KMS-11 (cell line): ENCODE data around the gene CIT.

ENCODE experiments used
- H2AFZ ChIP-seq: fragments of 200-600 bp; sonication (generic); 2 replicates; pipeline ENCODE4 v1.6.1; 2016; ENCODE audit warnings: antibody characterized with exemption, mixed run types, low read depth
- H3K27ac ChIP-seq: fragments of 200-600 bp; sonication (generic); 2 replicates; pipeline ENCODE4 v1.6.1; 2016; ENCODE audit warnings: mild to moderate bottlenecking, mixed run types
- H3K27me3 ChIP-seq: fragments of 200-600 bp; sonication (generic); 2 replicates; pipeline ENCODE4 v1.6.1; 2017; ENCODE audit warnings: mild to moderate bottlenecking, low read depth, mixed run types, moderate library complexity; ENCODE audit not compliant: insufficient read depth
- H3K36me3 ChIP-seq: fragments of 200-600 bp; sonication (generic); 2 replicates; pipeline ENCODE4 v1.6.1; 2017; ENCODE audit warnings: mild to moderate bottlenecking, mixed run types; ENCODE audit not compliant: insufficient read depth
- H3K4me1 ChIP-seq: fragments of 200-600 bp; sonication (generic); 2 replicates; pipeline ENCODE4 v1.6.1; 2016; ENCODE audit warnings: mild to moderate bottlenecking, low read depth, mixed run types; ENCODE audit not compliant: poor library complexity, severe bottlenecking
- H3K4me2 ChIP-seq: fragments of 200-600 bp; sonication (generic); 2 replicates; pipeline ENCODE4 v1.7.0; 2016; ENCODE audit warnings: mild to moderate bottlenecking, mixed run types
- H3K4me3 ChIP-seq: fragments of 200-600 bp; sonication (generic); IDR thresholded peaks from 2 replicates; pipeline ENCODE4 v1.6.1; 2017; ENCODE audit warnings: low read depth, low read length, mixed read lengths; ENCODE audit not compliant: insufficient read depth
- H3K79me2 ChIP-seq: fragments of 200-600 bp; sonication (generic); 2 replicates; pipeline ENCODE4 v1.6.1; 2016; ENCODE audit warnings: low read depth, mixed run types; ENCODE audit not compliant: insufficient read depth
- H3K9ac ChIP-seq: fragments of 200-600 bp; sonication (generic); 2 replicates; pipeline ENCODE4 v1.6.1; 2016; ENCODE audit warnings: mild to moderate bottlenecking, mixed run types
- H4K20me1 ChIP-seq: fragments of 200-600 bp; sonication (generic); 2 replicates; pipeline ENCODE4 v1.6.1; 2016; ENCODE audit warnings: mild to moderate bottlenecking, mixed run types; ENCODE audit not compliant: insufficient read depth
- TF ChIP-seq, protein P1 (sequence below): fragments of 200-600 bp; sonication (generic); conservative IDR thresholded peaks from 2 replicates; pipeline ENCODE4 v1.6.1; 2017; ENCODE audit warnings: low read depth, mild to moderate bottlenecking, antibody characterized with exemption, low read length, moderate library complexity, mixed read lengths

The CIT gene

GRCh38 chr12:119652665-119653064 is 224.5 kb downstream of the CIT start:
- Histone ChIP-seq H3K4me3 (no peak overlapping the region), H3K4me2 (no peak overlapping the region), H3K27me3 (no peaks in the 10 kb centered on the region), H3K9ac (no peak overlapping the region), H2AFZ (no peak overlapping the region), H3K36me3 (no peaks in the 10 kb centered on the region), H3K27ac (no peak overlapping the region), H3K4me1 (no peaks in the 10 kb centered on the region), H4K20me1 (no peaks in the 10 kb centered on the region), H3K79me2 (no peaks in the 10 kb centered on the region)
- TF ChIP-seq, protein P1, sequence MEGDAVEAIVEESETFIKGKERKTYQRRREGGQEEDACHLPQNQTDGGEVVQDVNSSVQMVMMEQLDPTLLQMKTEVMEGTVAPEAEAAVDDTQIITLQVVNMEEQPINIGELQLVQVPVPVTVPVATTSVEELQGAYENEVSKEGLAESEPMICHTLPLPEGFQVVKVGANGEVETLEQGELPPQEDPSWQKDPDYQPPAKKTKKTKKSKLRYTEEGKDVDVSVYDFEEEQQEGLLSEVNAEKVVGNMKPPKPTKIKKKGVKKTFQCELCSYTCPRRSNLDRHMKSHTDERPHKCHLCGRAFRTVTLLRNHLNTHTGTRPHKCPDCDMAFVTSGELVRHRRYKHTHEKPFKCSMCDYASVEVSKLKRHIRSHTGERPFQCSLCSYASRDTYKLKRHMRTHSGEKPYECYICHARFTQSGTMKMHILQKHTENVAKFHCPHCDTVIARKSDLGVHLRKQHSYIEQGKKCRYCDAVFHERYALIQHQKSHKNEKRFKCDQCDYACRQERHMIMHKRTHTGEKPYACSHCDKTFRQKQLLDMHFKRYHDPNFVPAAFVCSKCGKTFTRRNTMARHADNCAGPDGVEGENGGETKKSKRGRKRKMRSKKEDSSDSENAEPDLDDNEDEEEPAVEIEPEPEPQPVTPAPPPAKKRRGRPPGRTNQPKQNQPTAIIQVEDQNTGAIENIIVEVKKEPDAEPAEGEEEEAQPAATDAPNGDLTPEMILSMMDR = no peak

GRCh38 chr12:119649202-119649808 is 227.8 kb downstream of the CIT start:
- H4K20me1 ChIP-seq = no peaks in the 10 kb centered on the region
- no peak overlapping the region for H3K9ac ChIP-seq
- H2AFZ ChIP-seq = no peak overlapping the region
- no peak overlapping the region for H3K4me3 ChIP-seq
- H3K27me3 ChIP-seq = no peaks in the 10 kb centered on the region
- no peak overlapping the region for H3K4me2 ChIP-seq
- no peaks in the 10 kb centered on the region for H3K79me2 ChIP-seq
- TF ChIP-seq, protein P1 = peak; percentile 64
- H3K36me3 ChIP-seq = no peaks in the 10 kb centered on the region
- no peaks in the 10 kb centered on the region for H3K4me1 ChIP-seq
- H3K27ac ChIP-seq = no peak overlapping the region

DNA sequence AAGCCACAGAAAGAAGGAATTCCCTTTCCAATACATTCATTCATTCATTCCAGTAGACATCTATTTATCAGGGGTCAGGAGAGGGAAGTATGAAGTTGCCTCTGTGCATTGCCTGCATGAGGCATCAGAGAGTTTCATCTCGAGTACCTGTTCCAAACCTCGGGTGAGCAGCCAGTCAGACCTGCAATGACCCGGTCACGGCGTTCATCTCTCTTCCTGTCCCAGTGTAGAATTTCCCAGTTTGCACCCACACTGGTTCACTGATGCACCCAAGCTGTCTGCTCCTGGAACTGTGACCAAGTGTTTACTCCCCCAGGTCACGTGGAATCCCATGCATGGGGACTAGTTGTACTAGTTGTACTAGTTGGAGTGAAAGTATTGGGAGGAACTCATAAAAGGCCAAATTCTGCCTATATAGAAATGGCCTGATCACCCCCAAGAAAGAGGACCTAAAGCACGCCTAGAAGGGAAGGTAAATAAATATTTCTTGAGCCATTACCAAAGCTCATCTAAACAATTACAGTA is 231.5 kb downstream of the CIT start:
- no peaks in the 10 kb centered on the region for H3K36me3 ChIP-seq
- no peak overlapping the region for H3K4me3 ChIP-seq
- no peak overlapping the region for H2AFZ ChIP-seq
- no peaks in the 10 kb centered on the region for H3K27me3 ChIP-seq
- H3K79me2 ChIP-seq = no peaks in the 10 kb centered on the region
- H3K27ac ChIP-seq = no peak overlapping the region
- no peak overlapping the region for H3K9ac ChIP-seq
- H3K4me1 ChIP-seq = no peaks in the 10 kb centered on the region
- no peaks in the 10 kb centered on the region for H4K20me1 ChIP-seq
- TF ChIP-seq, protein P1 = no peak
- no peak overlapping the region for H3K4me2 ChIP-seq

GRCh38 chr12:119644930-119645329 is 232.2 kb downstream of the CIT start:
- Histone ChIP-seq H3K79me2 (no peaks in the 10 kb centered on the region), H3K4me1 (no peaks in the 10 kb centered on the region), H3K4me3 (no peak overlapping the region), H3K36me3 (no peaks in the 10 kb centered on the region), H4K20me1 (no peaks in the 10 kb centered on the region), H3K4me2 (no peak overlapping the region), H3K9ac (no peak overlapping the region), H2AFZ (no peak overlapping the region), H3K27ac (no peak overlapping the region), H3K27me3 (no peaks in the 10 kb centered on the region)
- TF ChIP-seq, protein P1 = no peak
